ENCODE data around the gene RNF135.
"Not testable (repeated sequence)": the region's sequence is repeated elsewhere in the genome, so short reads cannot be mapped to it uniquely, and the experiment has no call there.

DNA sequence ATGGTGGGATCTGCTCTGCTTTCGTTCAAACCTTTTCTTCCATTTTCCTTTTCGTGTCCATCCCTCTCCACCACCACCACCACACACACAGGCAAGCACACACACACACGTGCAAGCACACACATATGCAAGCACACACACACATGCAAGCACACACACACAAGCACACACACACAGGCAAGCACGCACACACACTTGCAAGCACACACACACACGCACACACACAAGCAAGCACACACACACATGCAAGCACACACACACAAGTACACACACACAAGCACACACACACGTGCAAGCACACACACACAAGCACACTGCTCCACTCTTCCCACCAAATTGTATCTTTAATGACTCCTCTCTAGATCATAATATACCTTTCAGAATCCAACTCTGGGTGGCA, 71.5 kb downstream of the RNF135 start:
- TF ChIP-seq, protein P1, sequence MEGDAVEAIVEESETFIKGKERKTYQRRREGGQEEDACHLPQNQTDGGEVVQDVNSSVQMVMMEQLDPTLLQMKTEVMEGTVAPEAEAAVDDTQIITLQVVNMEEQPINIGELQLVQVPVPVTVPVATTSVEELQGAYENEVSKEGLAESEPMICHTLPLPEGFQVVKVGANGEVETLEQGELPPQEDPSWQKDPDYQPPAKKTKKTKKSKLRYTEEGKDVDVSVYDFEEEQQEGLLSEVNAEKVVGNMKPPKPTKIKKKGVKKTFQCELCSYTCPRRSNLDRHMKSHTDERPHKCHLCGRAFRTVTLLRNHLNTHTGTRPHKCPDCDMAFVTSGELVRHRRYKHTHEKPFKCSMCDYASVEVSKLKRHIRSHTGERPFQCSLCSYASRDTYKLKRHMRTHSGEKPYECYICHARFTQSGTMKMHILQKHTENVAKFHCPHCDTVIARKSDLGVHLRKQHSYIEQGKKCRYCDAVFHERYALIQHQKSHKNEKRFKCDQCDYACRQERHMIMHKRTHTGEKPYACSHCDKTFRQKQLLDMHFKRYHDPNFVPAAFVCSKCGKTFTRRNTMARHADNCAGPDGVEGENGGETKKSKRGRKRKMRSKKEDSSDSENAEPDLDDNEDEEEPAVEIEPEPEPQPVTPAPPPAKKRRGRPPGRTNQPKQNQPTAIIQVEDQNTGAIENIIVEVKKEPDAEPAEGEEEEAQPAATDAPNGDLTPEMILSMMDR (IDR thresholded peaks at IDR 0.05) = not testable (repeated sequence)
- TF ChIP-seq POLR2AphosphoS5, POLR2A (IDR thresholded peaks at IDR 0.05): not testable (repeated sequence)
